ENCODE measurements around the gene UBR3.
"Not testable (repeated sequence)": the region's sequence is repeated elsewhere in the genome, so short reads cannot be mapped to it uniquely, and the experiment has no call there.

UBR3 gene

DNA sequence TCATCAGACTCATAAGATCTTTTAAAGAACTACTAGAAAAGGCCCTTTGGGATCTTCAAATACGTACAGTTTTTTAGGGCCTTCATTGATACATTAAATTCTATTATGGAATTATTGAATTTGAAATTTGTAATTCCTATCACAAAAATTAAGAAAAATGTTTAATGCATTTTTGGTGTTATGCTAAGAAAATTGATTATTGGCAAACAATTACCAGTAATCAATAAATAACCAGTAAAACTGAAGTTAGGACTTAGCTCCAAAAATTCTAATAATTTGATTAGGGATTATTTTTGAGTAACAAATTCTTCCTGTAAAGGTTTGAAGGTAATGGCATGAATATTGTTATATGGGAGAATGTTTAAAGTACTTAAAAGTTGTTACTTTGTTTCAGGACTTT lies 119.3 kb downstream of the UBR3 start:
- no peak for DNase-seq

DNA sequence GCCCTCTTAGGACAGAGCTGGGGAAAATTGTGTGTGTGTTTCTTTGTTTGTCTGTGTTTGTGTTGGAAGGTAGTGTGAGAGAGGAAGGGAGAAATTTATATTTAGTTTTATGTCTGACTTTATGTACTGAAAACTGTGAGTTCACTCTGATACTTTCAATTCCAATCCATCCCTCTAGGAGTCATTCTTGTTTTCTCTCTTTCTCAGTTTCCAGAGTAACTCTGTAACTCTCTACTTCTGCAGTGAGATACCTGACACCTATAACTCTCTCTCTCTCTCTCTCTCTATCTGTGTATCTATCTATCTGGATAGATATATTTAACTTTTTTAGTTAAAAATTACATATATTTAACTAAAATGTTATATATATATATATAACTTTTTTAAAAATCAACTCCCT lies 128.7 kb downstream of the UBR3 start:
- DNase-seq: no peak

DNA sequence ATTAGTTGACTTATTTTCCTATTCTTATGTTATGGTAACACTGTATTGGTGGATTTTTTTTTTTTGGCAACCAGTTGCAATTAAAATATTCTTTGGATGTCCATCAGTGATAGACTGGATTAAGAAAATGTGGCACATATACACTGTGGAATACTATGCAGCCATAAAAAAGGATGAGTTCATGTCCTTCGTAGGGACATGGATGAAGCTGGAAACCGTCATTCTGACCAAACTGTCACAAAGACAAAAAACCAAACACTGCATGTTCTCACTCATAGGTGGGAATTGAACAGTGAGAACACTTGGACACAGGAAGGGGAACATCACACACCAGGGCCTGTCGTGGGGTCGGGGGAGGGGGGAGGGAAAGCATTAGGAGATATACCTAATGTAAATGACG lies 130.0 kb downstream of the UBR3 start:
- not testable (repeated sequence) for DNase-seq

DNA sequence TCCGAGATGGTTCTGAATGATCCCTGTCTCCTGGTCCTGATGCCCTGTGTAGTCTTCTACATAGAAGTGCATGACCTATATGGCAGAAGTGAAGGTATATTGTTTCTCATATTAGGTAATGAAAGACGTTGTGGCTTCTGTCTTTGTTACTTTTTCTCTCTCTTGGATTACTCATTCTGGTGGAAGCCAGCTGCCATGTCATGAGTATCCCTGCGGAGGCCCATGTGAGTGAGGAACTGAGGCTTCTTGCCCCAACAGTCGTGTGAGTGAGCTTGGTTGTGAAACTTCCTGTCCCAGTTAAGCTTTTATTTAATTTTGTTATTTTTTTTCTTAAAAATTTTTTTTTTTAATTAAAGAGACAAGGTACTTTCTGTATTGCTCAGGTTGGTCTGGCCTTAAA lies 134.7 kb downstream of the UBR3 start:
- DNase-seq: no peak

DNA sequence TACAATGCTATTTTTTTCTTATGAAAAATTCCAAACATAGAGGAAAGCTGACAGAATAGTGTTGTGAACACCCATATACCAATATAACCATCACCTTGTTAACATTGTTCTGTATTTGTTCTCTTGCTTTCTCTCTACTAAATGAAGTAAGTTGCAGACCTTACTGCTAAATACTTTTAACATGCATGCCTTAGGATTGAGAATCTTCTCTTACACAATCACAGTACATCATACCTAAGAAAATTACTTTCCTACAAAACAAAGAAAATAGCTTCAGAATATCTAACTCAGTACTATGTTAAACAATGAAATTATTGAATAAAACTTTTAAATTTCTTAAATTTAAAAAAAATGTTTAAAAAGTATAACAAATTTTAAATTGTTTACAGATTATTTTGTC lies 136.5 kb downstream of the UBR3 start:
- DNase-seq: no peak

DNA sequence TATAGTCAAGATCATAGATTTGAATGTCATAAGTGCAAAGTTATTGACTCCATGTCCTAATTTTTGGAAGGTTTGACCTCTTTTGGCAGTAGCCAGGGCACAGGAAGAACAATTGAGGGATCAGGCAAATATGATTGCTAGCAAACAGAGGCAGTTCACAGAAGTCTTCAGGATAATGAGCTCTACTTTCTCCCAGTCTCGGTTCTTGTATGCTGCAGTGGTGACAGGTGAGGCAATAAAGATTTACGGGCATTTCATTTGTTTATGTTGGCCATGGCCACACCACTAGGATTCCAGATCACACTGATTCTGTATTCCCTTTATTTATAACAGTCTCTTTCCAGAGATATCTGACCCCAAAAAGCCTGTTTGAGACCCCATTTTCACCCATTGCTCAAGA lies 137.5 kb downstream of the UBR3 start:
- no peak for DNase-seq

DNA sequence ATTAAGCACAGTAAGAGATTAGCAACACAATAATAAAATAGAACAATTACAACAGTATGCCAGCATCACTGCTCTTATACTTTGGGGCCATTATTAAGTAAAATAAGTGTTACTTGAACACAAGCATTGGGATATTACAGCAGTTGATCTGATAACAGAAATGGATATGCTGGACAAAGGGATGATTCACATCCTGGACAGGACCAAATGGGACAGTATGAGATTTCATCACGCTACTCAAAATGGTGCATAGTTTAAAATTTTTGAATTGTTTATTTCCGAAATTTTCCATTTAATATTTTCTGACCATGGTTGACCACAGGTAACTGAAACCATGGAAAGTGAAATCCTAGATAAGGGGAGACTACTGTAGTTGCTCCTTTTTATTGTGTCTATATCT lies 138.2 kb downstream of the UBR3 start:
- no peak for DNase-seq

DNA sequence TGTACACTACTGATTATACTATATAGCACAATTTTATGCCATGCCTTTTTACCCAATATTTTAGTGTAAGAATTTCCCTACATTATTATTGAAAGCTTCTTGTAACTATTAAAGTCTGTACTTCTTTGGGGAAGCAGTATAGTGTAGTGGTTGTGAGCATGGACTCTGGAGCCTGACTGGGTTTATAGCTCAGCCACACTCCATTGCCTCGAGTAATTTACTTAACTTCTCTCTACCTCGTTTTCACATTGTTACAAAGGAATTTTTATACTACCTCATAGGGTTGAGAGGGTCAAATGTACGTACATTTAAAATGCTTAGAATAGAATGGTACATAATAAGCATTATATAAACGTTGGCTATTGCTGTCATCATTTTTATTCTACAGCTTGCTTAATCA lies 139.2 kb downstream of the UBR3 start:
- DNase-seq: no peak

DNA sequence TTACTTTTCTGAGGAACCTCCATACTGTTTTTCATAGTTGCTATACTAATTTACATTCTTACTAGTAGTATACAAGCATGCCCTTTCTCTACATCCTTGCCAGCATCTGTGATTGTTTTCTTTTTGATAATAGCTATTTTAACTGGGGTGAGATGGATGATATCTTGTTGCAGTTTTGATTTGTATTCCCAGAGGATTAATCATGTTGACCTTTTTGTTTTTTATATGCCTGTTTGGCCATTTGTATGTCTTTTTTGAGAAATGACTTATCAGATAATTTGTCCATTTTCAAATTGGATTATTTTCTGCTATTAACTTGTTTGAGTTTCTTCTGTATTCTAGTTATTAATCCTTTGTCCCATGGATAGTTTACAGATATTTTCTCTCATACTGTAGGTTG lies 141.5 kb downstream of the UBR3 start:
- DNase-seq: no peak

DNA sequence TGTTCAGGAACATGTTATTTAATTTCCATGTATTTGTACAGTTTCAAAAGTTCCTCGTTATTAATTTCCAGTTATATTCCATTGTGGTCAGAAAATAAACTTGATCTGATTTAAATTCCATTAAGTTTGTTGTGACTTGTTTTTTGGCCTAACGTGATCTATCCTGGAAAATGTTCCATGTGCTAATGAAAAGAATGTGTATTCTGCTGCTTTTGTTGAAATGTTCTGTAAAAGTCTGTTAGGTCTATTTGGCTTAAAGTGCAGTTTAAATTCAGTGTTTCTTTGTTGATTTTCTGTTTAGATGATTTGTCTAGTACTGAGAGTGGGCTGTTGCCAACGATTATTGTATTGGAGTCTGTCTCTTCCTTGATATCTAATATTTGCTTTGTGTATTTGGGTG lies 148.0 kb downstream of the UBR3 start:
- DNase-seq: no peak

DNA sequence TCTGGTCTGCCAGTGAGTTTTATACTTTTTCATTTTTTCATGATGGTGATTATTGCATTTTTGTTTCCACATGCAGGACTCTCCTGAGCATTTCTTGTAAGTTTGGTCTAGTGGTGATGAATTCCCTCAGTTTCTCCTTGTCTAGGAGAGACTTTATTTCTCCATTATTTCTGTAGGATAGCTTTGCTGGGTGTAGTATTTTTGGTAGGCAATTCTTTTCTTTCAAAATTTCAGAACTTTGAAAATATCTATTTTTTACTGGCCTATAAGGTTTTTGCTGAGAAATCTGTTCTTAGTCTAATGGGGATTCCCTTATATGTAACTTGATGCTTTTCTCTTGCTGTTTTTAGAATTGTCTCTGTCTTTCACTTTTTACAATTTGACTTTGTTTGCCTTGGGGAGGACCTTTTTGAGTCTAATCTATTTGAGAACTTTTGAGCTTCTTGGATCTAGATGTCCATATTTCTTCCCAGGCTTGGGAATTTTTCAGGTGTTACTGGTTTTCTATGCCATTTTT lies 149.1 kb downstream of the UBR3 start:
- no peak for DNase-seq

DNA sequence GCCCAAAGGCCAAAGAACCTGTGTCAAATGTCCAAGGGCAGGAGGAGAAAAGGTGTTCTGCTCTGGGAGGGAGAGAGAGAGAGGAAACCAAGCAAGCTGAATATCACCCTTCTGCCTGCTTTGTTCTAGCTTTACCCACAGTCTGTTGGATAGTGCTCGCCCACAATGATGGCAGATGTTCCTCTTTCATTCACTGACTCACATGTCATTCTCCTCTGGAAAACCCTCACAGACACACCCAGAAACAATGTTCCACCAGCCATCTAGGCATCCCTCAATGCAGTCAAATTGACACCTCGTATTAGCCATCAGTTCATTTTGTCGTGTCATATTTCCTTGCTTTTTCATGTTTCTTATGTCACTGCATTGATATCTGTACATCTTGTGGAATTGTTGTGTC lies 150.3 kb downstream of the UBR3 start:
- DNase-seq: no peak

DNA sequence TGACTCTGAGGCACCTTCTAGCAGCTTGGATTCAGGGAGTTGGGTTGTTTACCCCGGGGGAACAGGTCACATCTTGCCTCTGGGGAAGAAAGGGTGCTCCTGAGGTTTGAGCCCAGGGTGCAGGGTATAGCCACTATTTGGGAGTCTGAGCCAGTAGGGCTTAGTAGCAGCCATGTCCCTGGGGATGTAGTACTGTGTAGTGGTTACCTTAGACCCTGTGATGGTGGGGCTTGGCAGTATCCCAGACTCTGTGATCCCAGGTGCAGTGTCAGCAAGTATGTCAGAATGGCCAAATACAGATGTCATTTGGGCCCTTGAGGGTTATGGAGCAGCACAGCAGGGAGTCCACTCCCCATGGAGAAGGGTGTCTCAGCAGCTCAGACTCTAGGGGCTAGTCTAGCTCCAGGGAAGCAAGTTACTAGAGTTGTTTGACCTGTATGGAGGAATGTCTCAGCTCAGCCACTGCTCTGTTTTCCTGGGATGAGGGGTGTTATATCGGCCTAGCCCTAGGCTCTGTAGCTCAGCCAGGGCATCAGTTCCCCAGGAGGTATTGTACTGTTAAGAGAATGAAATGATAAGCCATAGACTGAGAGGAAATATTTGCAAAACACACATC lies 151.3 kb downstream of the UBR3 start:
- no peak for DNase-seq

DNA sequence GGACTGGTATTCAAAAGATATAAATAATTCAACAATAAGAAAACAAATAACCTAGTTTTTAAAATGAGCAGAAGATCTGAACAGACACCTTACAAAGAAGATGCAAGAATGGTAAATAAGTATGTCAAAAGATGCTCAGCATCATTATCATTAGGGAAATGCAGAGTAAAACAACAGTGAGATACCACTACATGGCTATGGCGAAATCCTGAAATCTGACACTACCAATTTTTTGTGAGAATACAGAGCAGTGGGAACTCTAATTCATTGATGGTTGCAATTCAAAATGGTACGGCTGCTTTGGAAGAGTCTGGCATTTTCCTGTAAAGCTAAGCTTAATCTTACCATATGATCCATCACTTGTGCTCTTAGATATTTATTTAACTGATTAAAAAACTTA lies 151.8 kb downstream of the UBR3 start:
- DNase-seq: no peak

DNA sequence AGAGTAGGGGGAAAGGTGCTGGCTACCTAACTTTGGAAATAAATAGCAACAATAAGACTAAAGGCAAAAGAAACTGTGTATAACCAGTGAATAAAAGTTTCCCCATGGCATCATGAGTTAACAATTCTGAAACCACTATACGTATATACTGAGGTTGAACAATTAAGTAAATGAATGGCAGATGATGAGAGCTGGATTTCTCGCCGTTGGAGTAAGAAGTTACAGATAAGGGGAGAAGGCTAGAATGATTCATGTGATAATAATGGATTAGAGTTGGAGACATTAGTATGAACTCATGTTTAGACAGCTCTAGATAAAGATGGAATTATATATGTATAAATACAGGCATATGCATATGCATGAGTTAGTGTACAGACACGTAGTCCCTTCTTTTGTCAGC lies 152.7 kb downstream of the UBR3 start:
- DNase-seq: no peak

DNA sequence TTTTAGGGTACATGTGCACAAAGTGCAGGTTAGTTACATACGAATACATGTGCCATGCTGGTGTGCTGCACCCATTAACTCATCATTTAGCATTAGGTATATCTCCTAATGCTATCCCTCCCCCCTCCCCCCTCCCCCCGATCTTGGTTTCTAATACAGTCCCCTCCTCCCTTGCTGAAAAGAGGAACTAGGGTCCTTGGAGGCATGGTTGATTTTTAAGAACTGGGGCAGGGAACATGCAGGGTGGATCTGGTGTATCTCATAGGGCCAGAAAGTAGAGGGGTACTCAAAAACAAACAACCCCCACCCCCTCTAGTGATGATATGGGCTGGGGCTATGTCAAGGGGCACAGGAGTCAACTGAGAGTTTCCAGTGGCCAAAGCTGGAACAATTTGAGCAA lies 153.4 kb downstream of the UBR3 start:
- DNase-seq: no peak

DNA sequence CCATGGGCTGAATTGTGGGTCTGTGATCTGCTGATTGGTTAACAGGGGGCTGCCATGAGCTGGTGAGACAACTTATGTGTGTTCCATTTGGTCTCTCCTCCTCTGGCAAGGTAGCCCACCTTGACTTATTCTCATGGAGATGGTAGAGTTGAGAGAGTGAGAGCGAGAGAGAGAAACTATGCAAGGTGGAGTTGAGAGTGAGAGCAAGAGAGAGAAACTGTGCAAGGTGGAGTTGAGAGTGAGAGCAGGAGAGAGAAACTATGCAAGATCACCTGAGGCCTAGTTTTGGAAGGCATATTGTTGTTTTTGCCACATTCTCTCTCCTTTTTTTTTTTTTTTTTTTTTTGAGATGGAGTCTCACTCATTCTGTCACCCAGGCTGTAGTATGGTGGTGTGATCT lies 155.7 kb downstream of the UBR3 start:
- DNase-seq: no peak

DNA sequence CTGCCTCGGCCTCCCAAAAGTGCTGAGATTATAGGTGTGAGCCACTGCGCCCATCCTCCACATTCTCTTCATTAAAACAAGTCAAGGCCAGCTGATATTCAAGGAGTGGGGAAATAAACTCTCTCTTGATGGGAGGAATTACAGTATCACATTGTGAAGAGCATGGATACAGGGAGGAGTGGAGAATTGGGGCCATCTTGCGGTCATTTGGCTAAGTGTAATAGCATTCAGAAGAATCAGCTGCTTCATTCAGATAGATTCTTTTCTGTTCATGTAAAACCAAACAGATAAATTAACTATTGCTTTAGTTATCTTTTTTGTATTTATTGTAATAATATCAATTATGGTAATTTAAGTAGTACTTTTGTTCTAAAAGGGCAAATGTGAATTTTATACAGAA lies 156.3 kb downstream of the UBR3 start:
- DNase-seq: no peak

DNA sequence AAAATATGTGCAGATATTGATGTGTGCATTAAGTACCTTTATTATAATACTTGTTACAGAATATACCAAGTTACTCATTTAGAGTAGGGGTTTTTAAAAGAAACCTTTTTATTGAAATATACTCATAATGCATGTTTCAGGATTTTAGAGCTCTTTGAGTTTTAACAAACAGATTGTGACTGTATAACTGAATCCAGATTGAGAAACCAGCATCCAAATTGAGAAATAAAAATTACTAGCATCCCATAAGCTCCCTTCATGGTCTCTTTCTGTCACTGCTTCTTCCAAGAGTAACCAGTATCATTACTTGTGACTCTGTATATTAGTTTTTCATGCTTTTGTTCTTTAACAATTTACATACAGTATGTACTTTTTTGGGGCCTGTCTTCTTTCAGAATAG lies 156.9 kb downstream of the UBR3 start:
- no peak for DNase-seq

DNA sequence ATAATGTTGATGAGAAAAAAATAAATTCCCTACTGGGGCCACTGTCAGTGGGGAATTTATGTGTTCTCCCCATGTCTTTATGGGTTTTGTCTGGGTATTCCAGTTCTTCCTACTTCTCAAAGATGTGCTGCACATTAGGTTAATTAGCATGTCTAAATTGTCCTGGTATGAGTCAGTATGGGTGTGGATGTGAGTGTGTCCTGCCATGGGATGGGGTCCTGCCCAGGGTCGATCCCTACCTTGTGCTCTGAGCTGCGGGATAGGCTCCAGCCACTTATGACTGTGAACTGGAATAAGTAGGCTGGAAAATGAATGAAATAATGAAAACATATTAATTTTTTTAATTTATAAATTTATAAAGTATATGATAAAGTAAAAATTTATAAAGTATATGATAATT lies 167.5 kb downstream of the UBR3 start:
- DNase-seq: no peak

DNA sequence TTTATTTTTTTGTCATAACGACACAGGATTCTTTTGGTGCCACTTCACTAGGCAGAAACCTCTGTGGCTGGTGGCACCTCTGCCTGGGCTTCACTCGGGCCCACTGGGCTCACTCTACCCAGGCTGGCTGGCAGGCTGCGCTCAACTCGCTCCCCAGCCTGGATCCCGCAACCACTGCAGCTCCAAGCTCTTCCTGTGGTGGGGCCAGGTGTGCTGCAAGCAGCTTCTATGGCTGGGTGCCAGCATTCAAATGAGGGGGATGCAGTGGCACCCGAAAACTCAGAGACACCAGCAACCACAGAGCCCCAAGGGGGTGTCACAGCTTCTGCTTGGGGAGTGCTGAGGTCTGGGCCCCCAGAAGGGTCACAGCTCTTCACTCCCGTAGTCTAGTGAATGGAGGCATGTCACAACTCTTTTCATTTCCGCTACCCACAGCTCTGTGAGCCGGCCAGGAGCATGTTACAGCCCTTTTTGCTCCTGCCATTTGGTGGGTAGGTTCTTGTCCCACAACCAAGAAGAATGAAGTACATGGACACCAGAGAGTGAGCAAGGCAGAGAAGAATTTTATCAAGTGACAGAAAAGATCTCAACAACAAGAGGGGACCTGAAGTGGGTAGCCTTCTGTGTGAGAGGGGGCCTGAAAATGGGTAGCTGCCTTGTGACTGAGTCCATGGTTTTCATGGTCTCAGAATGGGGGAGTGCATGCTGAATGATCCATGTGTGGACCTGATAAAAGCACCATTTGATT lies 170.1 kb downstream of the UBR3 start:
- DNase-seq: no peak

DNA sequence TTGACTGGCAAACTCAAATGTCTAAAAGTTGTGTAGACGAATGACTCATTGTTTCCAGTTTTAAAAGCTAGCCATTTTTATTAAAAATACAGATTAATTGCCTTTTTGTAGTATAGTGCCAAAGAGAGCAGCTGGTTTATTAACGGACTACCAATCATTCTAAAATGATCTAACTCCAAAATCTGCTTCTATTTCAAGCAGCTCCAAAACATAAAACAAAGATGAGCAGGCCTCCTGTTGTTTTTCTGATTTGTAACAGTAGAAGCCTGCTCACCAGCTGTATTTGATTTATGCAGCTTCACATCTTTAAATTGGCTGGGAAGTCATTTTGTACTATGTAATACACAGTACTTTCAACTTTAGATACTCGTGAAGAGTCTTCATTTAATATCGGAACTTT lies 171.8 kb downstream of the UBR3 start:
- no peak for DNase-seq

DNA sequence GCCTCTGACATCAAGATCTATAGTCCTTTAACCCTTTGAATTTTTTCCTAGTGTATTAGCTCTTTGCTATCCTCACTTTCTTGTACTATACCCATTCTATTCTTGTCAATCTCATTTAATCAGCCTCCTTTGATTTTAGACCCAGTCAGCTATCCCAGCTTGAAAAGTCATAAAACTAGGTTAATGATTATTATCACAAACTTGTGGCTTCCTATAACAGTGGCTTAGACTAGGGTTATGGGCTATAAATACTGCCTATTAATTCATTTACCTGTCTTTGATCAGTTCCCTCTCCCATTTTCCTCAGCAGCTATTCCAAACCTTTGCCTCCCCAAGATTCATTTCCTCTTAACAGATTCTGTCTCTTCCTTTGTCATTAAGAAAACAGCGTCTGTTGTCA lies 174.8 kb downstream of the UBR3 start:
- no peak for DNase-seq

DNA sequence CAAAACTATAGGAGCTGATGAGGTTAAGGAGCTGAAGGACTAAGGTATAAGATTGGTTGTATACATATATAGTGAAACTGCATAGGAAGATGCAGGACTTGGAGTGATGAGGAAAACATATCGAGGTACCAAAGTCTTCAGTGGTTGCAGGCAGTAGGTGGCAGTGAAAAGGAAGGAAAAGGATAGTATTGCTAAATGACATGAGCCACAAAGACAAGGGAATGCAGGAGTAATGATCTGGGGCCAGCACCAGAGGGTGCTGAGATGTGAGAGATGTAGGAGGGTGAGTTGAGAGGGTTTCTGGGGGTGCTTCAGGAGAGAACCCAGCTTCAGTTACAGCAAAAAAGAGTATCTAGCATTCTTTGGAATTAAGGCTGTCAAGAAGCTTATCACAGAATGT lies 178.4 kb downstream of the UBR3 start:
- no peak for DNase-seq

Data from activated T-cell treated with anti-CD3 and anti-CD28 coated beads, Interleukin-2, amount 50 U/mL, for 1 hour (primary cell).